Embryonic facial prominence (tissue), 1 donor: ENCODE results near the gene SYNE1.
"Not testable (repeated sequence)": the region's sequence is repeated elsewhere in the genome, so short reads cannot be mapped to it uniquely, and the experiment has no call there.

Source experiments
- DNase-seq: peaks from one replicate; pipeline ENCODE4 v3.0.0-alpha.2; 2016; ENCODE audit errors: extremely low spot score

The SYNE1 gene

GRCh38 chr6:152372945-152373344 is 264.2 kb downstream of the SYNE1 start:
- DNase-seq = no peak

GRCh38 chr6:152371775-152372174 is 265.4 kb downstream of the SYNE1 start:
- no peak for DNase-seq

GRCh38 chr6:152368751-152369624 is 268.2 kb downstream of the SYNE1 start:
- no peak for DNase-seq

- DNase-seq = no peak
Observed at GRCh38 chr6:152364866-152365265, 272.3 kb downstream of the SYNE1 start.

- no peak for DNase-seq
Observed at GRCh38 chr6:152360034-152360433, 277.1 kb downstream of the SYNE1 start.

DNA sequence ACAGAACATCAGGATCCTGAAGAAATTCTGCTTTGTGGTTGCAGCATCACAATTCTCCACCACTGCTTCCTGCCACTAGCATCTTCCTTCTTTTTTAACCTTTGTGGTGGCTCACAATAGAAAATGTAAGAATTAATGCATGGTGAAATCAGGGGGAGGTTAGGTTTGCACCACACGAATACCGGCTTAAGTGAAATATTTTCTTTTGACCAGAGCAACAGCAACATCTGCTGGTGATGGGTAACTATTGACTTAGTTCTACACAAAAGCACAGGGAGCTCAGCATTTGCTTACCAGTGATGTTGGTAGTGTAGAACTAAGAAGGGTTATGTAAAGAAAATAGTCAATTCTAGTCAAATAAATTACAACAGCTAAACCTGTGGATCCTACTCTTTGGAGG is 280.5 kb downstream of the SYNE1 start:
- no peak for DNase-seq

GRCh38 chr6:152356016-152356415 is 281.1 kb downstream of the SYNE1 start:
- no peak for DNase-seq

DNA sequence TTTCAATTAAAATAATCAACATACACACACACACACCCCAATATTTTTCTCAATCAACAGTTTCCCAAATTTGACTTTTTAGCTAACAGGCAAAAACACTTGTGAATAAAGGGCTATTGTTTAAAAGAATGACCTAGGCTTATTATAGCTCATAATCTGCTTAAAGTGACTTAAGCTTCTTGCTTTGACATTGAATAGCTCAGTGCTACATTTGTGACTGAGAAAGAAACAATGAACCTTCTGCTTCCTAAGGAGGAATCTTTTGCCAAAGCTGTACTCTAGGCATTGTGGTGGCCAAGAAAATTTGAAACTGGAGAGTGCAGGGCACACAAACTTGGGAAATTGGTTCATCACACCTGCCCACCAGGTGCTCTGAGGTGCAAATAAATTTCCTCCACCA is 282.0 kb downstream of the SYNE1 start:
- no peak for DNase-seq

DNA sequence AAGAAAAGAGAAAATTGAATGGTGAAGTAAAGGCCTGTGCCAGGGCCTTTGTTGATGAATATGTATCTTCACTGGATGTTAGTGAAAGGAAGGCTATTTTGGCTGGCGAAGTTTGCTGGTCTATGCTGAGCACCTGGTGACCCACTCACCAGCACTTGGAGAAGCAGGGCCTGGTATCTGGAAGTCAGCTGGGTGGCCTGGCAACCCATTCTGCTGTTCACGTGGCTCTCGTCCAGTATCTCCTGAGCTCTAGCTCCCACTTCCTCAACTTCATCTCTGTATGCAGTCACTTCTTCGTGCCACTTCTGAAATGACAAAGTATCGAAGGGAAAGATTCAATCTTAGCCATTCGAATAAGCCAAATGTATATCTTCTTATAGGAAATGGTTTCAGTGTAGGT is 283.7 kb downstream of the SYNE1 start:
- DNase-seq = no peak

DNA sequence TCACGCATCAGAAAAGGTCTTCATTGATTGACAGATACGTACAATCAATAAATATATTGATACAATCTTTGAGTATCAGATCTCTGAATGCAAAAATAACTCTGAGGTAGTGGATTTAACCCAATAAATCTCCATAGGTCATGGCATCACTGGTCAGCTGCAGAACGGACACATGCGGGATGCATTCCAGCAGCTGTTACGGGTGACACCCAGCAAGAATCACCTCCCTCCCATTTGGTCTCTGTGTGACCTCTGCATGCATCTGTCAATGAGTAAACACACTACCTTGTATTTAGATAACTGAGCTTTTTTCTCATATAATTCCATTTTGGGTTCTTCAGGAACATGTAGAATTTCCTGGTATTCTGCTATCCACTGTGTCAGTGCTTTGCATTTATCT is 285.4 kb downstream of the SYNE1 start:
- no peak for DNase-seq

GRCh38 chr6:152351110-152351509 is 286.1 kb downstream of the SYNE1 start:
- no peak for DNase-seq

DNA sequence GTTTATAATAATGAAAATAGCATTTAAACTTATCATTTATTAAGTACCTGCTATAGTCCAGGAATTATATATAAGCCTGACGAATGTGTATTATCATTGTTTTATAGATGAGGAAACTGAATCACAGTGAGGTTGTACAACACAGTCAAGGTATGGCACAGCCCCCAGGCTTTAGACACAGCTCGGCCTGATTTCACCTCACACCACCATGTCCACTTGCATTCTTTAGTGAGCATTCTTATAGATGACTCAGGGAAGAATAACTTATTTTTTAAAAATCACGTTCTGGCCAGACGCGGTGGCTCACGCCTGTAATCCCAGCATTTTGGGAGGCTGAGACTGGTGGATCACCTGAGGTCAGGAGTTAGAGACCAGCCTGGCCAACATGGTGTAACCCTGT is 289.0 kb downstream of the SYNE1 start:
- no peak for DNase-seq

- DNase-seq = no peak
Observed at GRCh38 chr6:152343735-152344360, 293.3 kb downstream of the SYNE1 start.

DNA sequence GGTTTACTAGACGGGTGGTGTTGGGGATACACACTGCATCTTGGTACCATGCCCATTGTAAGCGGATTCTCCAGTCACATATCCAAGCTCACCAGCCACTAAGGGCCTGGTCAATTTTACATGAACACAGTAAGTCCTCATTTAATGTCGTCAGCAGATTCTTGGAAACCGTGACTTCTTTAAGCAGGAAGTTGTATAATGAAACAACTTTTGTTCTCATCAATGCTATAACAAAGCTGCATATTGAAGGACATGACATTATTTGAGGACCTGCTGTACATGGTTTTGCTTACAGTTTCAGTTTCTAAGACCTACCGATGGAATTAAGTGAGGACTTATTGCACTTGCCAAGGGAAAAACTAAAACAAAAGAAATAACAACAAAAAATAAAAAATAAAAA is 295.6 kb downstream of the SYNE1 start:
- DNase-seq = no peak

DNA sequence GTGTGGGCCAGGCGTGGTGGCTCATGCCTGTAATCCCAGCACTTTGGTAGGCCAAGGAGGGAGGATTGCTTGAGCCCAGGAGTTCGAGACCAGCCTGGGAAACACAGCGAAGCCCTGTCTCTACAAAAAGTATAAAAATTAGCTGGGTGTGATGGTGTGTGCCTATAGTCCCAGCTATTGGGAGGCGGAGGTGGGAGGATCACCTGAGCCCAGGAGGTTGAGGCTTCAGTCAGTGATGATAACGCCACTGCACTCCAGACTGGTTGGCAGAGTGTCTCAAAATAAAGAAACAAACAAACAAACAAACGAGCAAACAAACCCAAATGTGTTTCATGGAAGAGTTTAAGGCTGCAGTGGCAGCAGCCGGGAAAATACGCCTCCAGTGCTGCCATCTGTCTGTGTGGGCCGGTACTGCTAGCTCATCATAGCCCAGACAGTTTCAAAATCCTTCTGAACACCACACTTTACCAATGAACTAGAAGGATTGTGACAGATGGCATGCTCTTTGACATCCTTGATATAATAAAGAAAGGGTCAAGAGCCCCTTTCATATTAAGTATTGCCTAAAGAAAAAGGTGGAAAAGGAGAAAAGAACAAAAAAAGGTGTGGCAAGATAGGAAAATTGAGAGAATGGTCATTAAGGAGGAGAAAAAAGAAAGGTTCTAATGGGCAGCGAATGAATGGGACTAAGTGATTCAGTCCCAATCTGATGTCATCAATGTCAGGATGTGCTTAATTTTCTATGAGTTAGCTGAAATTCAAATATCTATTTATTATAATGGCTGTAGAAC is 298.6 kb downstream of the SYNE1 start:
- DNase-seq = no peak

DNA sequence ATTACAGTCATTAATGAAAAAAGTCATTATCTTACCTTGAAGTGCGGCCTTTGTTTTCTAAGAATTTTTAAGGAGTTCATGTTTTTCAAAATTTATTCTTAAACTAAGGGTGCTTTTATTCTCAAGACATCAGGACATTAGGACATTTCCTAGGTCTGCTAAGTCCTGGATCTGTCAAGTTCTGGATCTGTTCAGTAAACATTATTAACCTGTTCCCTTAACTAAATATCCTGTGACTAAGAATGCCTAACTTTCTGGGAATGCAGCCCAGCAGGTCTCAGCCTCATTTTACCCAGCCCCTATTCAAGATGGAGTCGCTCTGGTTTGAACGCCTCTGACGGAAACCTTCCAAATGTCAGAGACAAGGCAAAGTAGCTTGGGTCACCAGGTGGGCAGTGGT is 302.6 kb downstream of the SYNE1 start:
- DNase-seq = no peak

GRCh38 chr6:152330961-152331360 is 306.2 kb downstream of the SYNE1 start:
- DNase-seq = no peak

DNA sequence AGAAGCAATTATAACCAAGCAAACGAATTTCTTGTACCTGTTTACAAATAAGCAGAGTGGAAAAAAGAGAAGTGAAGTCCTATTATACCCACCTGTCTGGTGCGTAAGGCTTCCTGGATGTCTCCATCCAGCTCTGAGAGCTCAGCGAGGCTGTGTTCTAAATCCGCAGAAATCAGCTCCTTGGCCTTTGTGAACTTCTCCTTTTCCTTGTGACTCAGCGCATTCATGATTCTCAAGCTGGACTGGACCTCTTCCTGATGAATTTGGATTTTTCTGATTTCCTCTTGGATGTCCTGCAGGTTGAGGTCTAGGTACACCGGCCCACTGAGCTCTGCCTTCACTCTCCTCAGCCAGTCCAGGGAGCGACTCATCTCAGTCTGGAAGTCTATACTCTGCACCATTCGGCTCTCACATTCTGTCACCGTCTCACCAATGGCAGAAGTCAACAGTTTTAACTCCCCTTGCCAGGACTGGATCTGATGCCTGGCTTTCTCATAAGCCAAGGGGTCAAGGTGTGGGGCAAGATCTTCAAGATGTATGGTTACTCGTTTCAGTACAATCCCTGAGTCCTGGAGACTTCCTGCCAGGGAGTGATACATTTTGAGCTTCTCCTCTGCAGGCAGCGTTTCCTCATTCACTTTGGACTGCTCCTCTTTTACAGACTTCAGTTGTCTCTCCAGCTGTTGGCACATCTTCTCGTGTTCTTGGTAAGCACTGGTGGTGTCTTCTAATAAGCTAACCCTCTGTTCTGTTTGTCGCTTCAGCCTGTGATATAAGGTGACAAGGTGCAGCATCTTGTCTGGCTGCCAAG is 307.3 kb downstream of the SYNE1 start:
- DNase-seq = no peak

GRCh38 chr6:152328200-152328599 is 309.0 kb downstream of the SYNE1 start:
- DNase-seq = not testable (repeated sequence)

DNA sequence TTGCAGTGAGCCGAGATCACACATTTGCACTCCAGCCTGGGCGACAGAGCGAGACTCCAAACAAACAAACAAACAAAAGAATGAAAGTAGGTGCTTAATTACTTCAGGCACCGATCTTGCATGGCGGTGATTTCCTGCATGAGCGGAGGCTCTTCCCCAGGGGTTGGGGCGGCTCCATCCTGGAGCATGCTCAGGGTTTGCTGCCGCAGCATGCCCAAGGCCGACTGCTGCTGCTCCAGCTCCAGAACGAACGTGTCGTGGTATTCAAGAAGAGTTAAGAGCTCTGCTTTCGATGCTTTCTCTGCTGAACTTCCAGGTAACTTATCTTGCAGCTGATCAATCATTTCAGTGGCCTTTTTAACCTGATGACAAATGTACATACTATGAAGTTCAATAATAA is 313.8 kb downstream of the SYNE1 start:
- DNase-seq = no peak

DNA sequence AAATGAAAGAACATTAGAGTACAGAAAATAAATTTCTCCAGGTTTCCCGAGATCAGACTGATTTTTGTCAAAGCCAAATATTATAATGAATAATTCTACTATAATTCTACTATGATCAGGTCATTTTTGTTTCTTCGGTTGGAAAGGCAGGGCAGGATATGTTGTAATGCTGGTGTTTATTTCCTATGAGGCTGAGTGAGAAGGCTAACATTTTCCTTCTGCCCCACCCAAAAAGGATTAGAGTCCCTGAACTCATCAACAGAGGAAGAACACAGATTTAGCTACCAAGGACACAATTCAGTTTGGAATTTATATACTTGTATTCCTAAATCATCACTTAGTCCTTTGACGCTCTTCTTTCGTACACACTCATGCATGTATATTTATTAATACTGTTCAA is 318.9 kb downstream of the SYNE1 start:
- no peak for DNase-seq

DNA sequence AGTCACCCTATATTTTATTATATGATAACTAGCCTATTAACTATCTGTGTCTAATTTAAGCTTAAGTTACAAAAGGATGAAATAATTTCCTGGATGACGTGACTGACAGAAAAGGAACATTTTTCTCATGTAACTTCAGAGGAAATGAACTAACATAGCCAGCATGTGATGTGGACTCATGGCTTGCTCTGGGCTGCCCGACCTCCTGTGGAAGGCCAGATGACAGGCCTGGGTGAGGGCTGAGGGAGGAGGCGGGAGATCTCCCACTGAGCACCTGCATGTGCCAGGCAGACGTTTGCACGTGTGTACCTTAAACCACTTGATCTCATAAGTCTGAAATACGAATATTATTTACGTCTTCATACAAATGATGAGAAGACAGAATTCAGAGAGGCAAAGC is 321.1 kb downstream of the SYNE1 start:
- DNase-seq = no peak
